SK-N-MC (cell line): ENCODE results near the gene GNAT1.

Experiments
- DNase-seq: peaks from one replicate; pipeline ENCODE4 v3.0.0-alpha.2; 2011; ENCODE audit warnings: low read depth, low spot score
- H3K27ac ChIP-seq: fragments of 200-600 bp; sonication (generic); 2 replicates; pipeline ENCODE4 v1.5.1; 2016; ENCODE audit warnings: mixed run types
- H3K36me3 ChIP-seq: fragments of 200-600 bp; sonication (generic); 2 replicates; pipeline ENCODE4 v1.6.1; 2017; ENCODE audit warnings: antibody characterized with exemption, low read length, mixed read lengths; ENCODE audit not compliant: insufficient read depth
- H3K4me3 ChIP-seq: fragments of 200-600 bp; sonication (generic); 2 replicates; pipeline ENCODE4 v1.5.1; 2016
- H3K9ac ChIP-seq: fragments of 200-600 bp; sonication (generic); 2 replicates; pipeline ENCODE4 v1.8.0; 2017; ENCODE audit warnings: mixed run types, mixed read lengths; ENCODE audit not compliant: insufficient read length
- H3K9me3 ChIP-seq: fragments of 200-600 bp; sonication (generic); 2 replicates; pipeline ENCODE4 v1.6.1; 2017; ENCODE audit warnings: low read depth, mild to moderate bottlenecking, antibody characterized with exemption, low read length, moderate library complexity, mixed read lengths
- EZH2 ChIP-seq: fragments of 200-600 bp; sonication (generic); IDR thresholded peaks from one replicate; pipeline ENCODE4 v1.6.1; 2017; ENCODE audit warnings: antibody characterized with exemption
- FOXP2 ChIP-seq: optimal IDR thresholded peaks from 2 replicates; pipeline ENCODE3; 2011; ENCODE audit warnings: mild to moderate bottlenecking, moderate library complexity; ENCODE audit not compliant: insufficient read depth; ENCODE audit errors: extremely low read length, control extremely low read depth
- POLR2AphosphoS5 ChIP-seq: IDR thresholded peaks from 2 replicates; pipeline ENCODE4 v1.6.1; 2012; ENCODE audit warnings: mild to moderate bottlenecking, low read depth, low read length, borderline replicate concordance

GNAT1 gene

GRCh38 chr3:50190936-50191660 is at the start of gene GNAT1:
Gene GNAT1, plus strand, starts transcription at chr3:50191610. Its CDS starts 116 bp downstream, at chr3:50191726.
- no peak for TF ChIP-seq EZH2
- H3K36me3 ChIP-seq = no peaks in the 10 kb centered on the region
- H3K27ac ChIP-seq = no peak within 1 kb of the TSS
- DNase-seq = no peak
- no peak within 1 kb of the TSS for H3K9ac ChIP-seq
- no peaks in the 10 kb centered on the region for H3K9me3 ChIP-seq
- no peak within 1 kb of the TSS for H3K4me3 ChIP-seq

GRCh38 chr3:50146316-50146901 is 45.0 kb upstream of the GNAT1 start:
- no peak for DNase-seq
- Histone ChIP-seq H3K36me3 (no peaks in the 10 kb centered on the region), H3K27ac (no peak overlapping the region), H3K4me3 (no peak overlapping the region), H3K9ac (no peak overlapping the region), H3K9me3 (no peaks in the 10 kb centered on the region)
- no peak for TF ChIP-seq POLR2AphosphoS5
- TF ChIP-seq FOXP2 = no peak
- TF ChIP-seq EZH2 = no peak

- no peak for TF ChIP-seq EZH2
- no peak for TF ChIP-seq POLR2AphosphoS5
- TF ChIP-seq FOXP2 = no peak
- Histone ChIP-seq H3K36me3 (no peaks in the 10 kb centered on the region), H3K9me3 (no peaks in the 10 kb centered on the region), H3K4me3 (no peak overlapping the region), H3K9ac (no peak overlapping the region), H3K27ac (no peak overlapping the region)
- DNase-seq = no peak
These were observed 44.4 kb upstream of the GNAT1 start for GRCh38 chr3:50147016-50147415.

DNA sequence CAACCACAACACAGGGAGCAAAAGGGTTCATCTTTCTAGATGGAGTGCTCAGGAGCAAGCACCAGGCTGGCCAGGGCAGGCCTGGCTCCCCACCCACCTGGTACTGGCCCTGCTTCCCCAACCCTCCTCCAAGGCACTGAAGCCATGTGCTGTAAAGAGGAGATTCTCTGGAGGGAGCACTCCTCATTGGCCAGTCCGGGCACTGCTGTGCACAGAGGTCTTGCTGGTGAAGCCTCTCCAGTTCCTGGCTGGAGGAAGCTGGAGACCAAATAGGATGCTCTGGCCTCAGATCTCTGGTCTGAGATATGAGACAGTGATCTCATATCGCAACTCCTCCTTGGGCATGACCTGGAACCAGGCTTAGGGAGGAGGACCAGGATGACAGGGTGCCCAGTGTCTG is 44.0 kb upstream of the GNAT1 start:
- no peak overlapping the region for H3K27ac ChIP-seq
- DNase-seq = no peak
- TF ChIP-seq POLR2AphosphoS5 (no peak), EZH2 (no peak), FOXP2 (no peak)

GRCh38 chr3:50147861-50148260 is 43.5 kb upstream of the GNAT1 start:
- no peaks in the 10 kb centered on the region for H3K9me3 ChIP-seq

More for the DNA sequence above, 44.0 kb upstream of the GNAT1 start:
- no peaks in the 10 kb centered on the region for H3K9me3 ChIP-seq
- H3K4me3 ChIP-seq = no peak overlapping the region
- no peak overlapping the region for H3K9ac ChIP-seq
- no peaks in the 10 kb centered on the region for H3K36me3 ChIP-seq

GRCh38 chr3:50150404-50150750 is 41.0 kb upstream of the GNAT1 start:
- Histone ChIP-seq H3K9me3 (no peaks in the 10 kb centered on the region), H3K4me3 (no peak overlapping the region), H3K9ac (no peak overlapping the region), H3K36me3 (no peaks in the 10 kb centered on the region), H3K27ac (no peak overlapping the region)
- TF ChIP-seq POLR2AphosphoS5 (no peak), FOXP2 (no peak), EZH2 (no peak)
- no peak for DNase-seq

More at GRCh38 chr3:50147861-50148260, 43.5 kb upstream of the GNAT1 start:
- TF ChIP-seq FOXP2 = no peak
- TF ChIP-seq EZH2 = no peak
- TF ChIP-seq POLR2AphosphoS5 = no peak
- Histone ChIP-seq H3K36me3 (no peaks in the 10 kb centered on the region), H3K27ac (no peak overlapping the region), H3K4me3 (no peak overlapping the region), H3K9ac (no peak overlapping the region)
- no peak for DNase-seq

GRCh38 chr3:50150863-50151686 is 40.3 kb upstream of the GNAT1 start:
- TF ChIP-seq FOXP2 (no peak), POLR2AphosphoS5 (no peak), EZH2 (no peak)
- no peaks in the 10 kb centered on the region for H3K36me3 ChIP-seq
- H3K9ac ChIP-seq = no peak overlapping the region
- H3K9me3 ChIP-seq = no peaks in the 10 kb centered on the region
- H3K27ac ChIP-seq = no peak overlapping the region
- H3K4me3 ChIP-seq = no peak overlapping the region
- no peak for DNase-seq

- no peak overlapping the region for H3K9ac ChIP-seq
- TF ChIP-seq EZH2 = no peak
- TF ChIP-seq FOXP2 = no peak
- TF ChIP-seq POLR2AphosphoS5 = no peak
- no peaks in the 10 kb centered on the region for H3K36me3 ChIP-seq
- H3K27ac ChIP-seq = no peak overlapping the region
- DNase-seq = no peak
- H3K4me3 ChIP-seq = no peak overlapping the region
- no peaks in the 10 kb centered on the region for H3K9me3 ChIP-seq
These were observed 39.7 kb upstream of the GNAT1 start for GRCh38 chr3:50151728-50152127.
